ENCODE measurements around the gene ASIC2.

ASIC2 gene

GRCh38 chr17:33121756-33122155 lies 171.3 kb downstream of the ASIC2 start:
- H3K4me3 ChIP-seq (ENCODE audit: low read depth, low read length, poor library complexity, severe bottlenecking) = no peak overlapping the region
- H3K4me1 ChIP-seq (ENCODE audit: insufficient read depth, low read length, severe bottlenecking) = no peaks in the 10 kb centered on the region
- no peak overlapping the region for H3K27ac ChIP-seq (ENCODE audit: low read depth, low read length, poor library complexity, severe bottlenecking)
- H3K4me2 ChIP-seq (ENCODE audit: low read length) = no peak overlapping the region
- H3K79me2 ChIP-seq (ENCODE audit: insufficient read depth, low read length) = no peaks in the 10 kb centered on the region
- no peaks in the 10 kb centered on the region for H4K20me1 ChIP-seq (ENCODE audit: insufficient read depth, low read length)
- no peaks in the 10 kb centered on the region for H3K9me3 ChIP-seq (ENCODE audit: low read length)
- H3K36me3 ChIP-seq (ENCODE audit: insufficient read depth, low read length) = no peaks in the 10 kb centered on the region
- no peak overlapping the region for H3K9ac ChIP-seq (ENCODE audit: low read length)
- no peak overlapping the region for H2AFZ ChIP-seq (ENCODE audit: low read length)
- H3K27me3 ChIP-seq (ENCODE audit: insufficient read depth, low read length) = no peaks in the 10 kb centered on the region
- TF ChIP-seq EZH2 (IDR thresholded peaks at IDR 0.05; ENCODE audit: borderline replicate concordance, low read length) (no peak), CTCF (IDR thresholded peaks at IDR 0.05; ENCODE audit: low read length) (no peak)
- H3K9me2 ChIP-seq (ENCODE audit: low read depth, low read length) = no peaks in the 10 kb centered on the region
- H3F3A ChIP-seq (ENCODE audit: insufficient read depth, low read length) = no peaks in the 10 kb centered on the region

GRCh38 chr17:33121272-33121671 lies 171.8 kb downstream of the ASIC2 start:
- Histone ChIP-seq H3K27me3 (ENCODE audit: insufficient read depth, low read length) (no peaks in the 10 kb centered on the region), H3K9me2 (ENCODE audit: low read depth, low read length) (no peaks in the 10 kb centered on the region), H3F3A (ENCODE audit: insufficient read depth, low read length) (no peaks in the 10 kb centered on the region), H3K36me3 (ENCODE audit: insufficient read depth, low read length) (no peaks in the 10 kb centered on the region), H3K79me2 (ENCODE audit: insufficient read depth, low read length) (no peaks in the 10 kb centered on the region), H3K4me2 (ENCODE audit: low read length) (no peak overlapping the region), H2AFZ (ENCODE audit: low read length) (no peak overlapping the region), H3K27ac (ENCODE audit: low read depth, low read length, poor library complexity, severe bottlenecking) (no peak overlapping the region), H4K20me1 (ENCODE audit: insufficient read depth, low read length) (no peaks in the 10 kb centered on the region), H3K9ac (ENCODE audit: low read length) (no peak overlapping the region), H3K4me3 (ENCODE audit: low read depth, low read length, poor library complexity, severe bottlenecking) (no peak overlapping the region), H3K9me3 (ENCODE audit: low read length) (no peaks in the 10 kb centered on the region), H3K4me1 (ENCODE audit: insufficient read depth, low read length, severe bottlenecking) (no peaks in the 10 kb centered on the region)
- TF ChIP-seq EZH2 (IDR thresholded peaks at IDR 0.05; ENCODE audit: borderline replicate concordance, low read length) = no peak
- no peak for TF ChIP-seq CTCF (IDR thresholded peaks at IDR 0.05; ENCODE audit: low read length)

- no peaks in the 10 kb centered on the region for H3K36me3 ChIP-seq (ENCODE audit: insufficient read depth, low read length)
- H3K79me2 ChIP-seq (ENCODE audit: insufficient read depth, low read length) = no peaks in the 10 kb centered on the region
- no peaks in the 10 kb centered on the region for H3K9me2 ChIP-seq (ENCODE audit: low read depth, low read length)
- no peak overlapping the region for H3K27ac ChIP-seq (ENCODE audit: low read depth, low read length, poor library complexity, severe bottlenecking)
- H3K4me3 ChIP-seq (ENCODE audit: low read depth, low read length, poor library complexity, severe bottlenecking) = no peak overlapping the region
- no peaks in the 10 kb centered on the region for H3F3A ChIP-seq (ENCODE audit: insufficient read depth, low read length)
- no peaks in the 10 kb centered on the region for H3K4me1 ChIP-seq (ENCODE audit: insufficient read depth, low read length, severe bottlenecking)
- H2AFZ ChIP-seq (ENCODE audit: low read length) = no peak overlapping the region
- H3K9me3 ChIP-seq (ENCODE audit: low read length) = no peaks in the 10 kb centered on the region
- no peaks in the 10 kb centered on the region for H3K27me3 ChIP-seq (ENCODE audit: insufficient read depth, low read length)
- no peak for TF ChIP-seq CTCF (IDR thresholded peaks at IDR 0.05; ENCODE audit: low read length)
- no peak overlapping the region for H3K9ac ChIP-seq (ENCODE audit: low read length)
- H4K20me1 ChIP-seq (ENCODE audit: insufficient read depth, low read length) = no peaks in the 10 kb centered on the region
- no peak overlapping the region for H3K4me2 ChIP-seq (ENCODE audit: low read length)
Measured at GRCh38 chr17:33120103-33120502, 173.0 kb downstream of the ASIC2 start.

Measured in OCI-LY1 (cell line).